ENCODE measurements around the gene PREX1. TPM values are rescaled to one million over a fixed set of nuclear protein-coding genes. Genes with fewer than 3 reads are reported as not detected.

Gene PREX1
- polyA plus RNA-seq, 1 donor, result 18.2 TPM

DNA sequence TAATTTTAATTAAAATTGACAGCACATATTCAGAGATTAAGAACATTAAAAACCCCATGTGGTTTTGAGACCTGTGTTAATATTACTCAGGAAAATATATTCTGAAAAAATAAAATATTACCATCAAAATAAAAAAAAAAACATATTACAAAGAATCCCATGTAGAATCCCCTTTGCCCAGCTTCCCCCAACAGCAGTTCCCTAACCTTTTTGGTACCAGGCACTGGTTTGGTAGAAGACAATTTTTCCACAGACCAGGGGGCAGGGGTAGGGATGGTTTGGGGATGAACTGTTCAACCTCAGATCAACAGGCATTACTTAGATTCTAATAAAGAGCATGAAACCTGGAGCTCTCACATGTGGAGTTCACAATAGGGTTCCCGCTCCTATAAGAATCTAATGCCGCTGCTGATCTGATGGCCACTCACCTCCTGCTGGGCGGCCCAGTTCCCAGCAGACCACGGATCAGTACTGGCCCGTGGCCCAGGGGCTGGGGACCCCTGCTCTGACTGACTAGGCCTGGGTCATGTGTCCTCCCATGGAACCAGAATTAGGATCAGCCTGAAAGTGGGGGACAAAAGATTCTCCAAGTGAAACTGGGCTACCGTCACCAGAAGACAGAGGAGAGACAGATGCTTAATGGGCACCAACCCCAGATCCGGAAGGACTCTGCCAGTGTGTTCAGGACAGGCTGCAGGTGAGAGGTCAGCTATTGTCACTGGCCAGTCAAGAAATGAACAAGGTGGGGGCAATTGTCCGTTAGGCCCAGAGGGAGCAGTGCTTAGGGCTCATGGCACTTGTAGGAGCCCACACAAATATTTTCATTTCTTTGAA lies 235.5 kb downstream of the PREX1 start:
- no peak for DNase-seq (ENCODE audit: low read depth)

GRCh38 chr20:48586730-48587129 lies 241.1 kb downstream of the PREX1 start:
- no peak for DNase-seq (ENCODE audit: low read depth)

GRCh38 chr20:48585061-48585870 lies 242.5 kb downstream of the PREX1 start:
- no peak for DNase-seq (ENCODE audit: low read depth)

- no peak for DNase-seq (ENCODE audit: low read depth)
Observed at GRCh38 chr20:48584391-48585060, 243.3 kb downstream of the PREX1 start.

DNA sequence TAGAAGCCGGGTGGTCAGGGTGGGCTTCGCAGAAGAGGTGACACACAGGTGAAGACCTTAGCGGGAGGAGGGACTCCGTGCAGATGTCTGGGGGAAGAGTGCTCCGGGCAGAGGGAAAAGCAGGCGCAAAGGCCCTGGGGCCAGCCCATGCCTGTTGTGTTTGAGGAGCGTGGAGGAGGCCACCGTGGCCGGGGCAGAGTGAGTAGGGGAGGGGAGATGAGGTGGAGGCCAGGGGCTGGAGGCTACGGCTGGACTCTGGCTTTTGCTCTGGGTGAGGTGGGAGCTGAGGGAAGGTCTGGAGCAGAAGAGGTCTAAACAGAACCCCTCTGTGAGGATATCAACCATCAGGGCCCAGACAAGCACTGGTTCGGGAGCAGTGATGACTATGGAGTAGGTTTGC lies 244.0 kb downstream of the PREX1 start:
- DNase-seq (ENCODE audit: low read depth), result no peak

GRCh38 chr20:48583171-48583570 lies 244.6 kb downstream of the PREX1 start:
- no peak for DNase-seq (ENCODE audit: low read depth)

- no peak for DNase-seq (ENCODE audit: low read depth)
Observed at GRCh38 chr20:48582673-48582985, 245.2 kb downstream of the PREX1 start.

DNA sequence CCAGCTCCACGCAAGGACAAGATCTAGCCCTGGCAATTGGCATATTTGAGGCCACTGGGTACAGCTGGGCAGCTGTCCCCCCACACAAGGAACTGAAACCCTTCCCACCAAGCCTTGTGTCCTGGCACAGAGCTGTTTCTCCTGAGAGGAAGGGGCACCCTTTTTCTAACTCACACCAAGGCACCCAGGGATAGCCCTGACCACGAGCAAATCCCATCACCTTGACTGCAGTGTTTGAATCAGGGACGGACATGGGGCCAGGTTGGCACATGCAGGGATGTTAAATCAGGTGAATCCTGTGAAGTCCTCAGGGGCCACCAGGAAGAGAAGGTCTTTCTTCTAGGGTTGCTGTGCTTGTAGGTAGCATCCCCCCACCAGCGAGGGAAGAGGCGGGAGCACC lies 246.6 kb downstream of the PREX1 start:
- DNase-seq (ENCODE audit: low read depth), result no peak

- DNase-seq (ENCODE audit: low read depth), result no peak
Observed at GRCh38 chr20:48578397-48579098, 249.3 kb downstream of the PREX1 start.

DNA sequence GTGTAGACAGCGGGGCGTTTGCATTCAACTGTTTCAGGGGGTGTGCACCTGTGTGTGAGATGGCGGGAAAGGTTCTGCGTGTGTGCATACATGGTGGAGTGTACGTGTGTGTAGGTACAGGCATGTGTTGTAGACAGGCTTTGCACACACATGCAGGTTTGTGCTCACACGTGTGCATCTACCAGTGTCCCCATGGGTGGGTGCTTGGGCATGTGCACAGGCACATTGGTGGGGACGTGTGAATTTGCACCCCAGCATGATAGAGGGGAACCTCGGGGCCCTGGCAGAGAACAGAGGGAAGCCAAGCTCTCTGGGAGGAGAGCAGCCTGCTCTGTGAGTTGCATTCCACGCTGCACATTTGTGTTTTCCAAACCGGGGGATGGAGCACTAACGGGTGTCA lies 250.2 kb downstream of the PREX1 start:
- DNase-seq (ENCODE audit: low read depth), result no peak

DNA sequence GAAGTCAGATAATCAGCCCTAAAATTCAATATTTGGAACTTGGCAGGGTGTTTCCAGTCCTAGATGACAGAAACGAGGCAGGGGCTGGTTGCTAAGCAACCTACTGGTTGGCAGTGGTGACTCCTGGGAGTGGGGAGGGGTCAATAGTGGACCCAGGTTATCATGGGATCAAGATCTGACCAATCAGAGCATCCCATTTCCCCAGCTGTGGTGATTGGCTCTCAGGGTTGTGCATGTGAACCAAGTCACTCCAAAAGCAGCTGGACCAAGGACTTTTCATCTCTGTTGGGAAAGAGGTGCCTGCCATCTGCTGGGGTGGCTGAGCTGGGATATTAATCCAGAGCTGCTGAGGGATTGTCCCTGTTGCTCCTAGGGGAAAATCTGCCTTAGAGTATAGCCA lies 253.4 kb downstream of the PREX1 start:
- no peak for DNase-seq (ENCODE audit: low read depth)

Other genes starting within 250 kb of the PREX1 start
- gene ARFGEF2, start 93.7 kb upstream of the PREX1 start, polyA plus RNA-seq (ENCODE audit: insufficient read length), result 12.9 TPM
- gene CSE1L, start 218.3 kb upstream of the PREX1 start, polyA plus RNA-seq (ENCODE audit: insufficient read length), result 56.4 TPM